ACHN (cell line): ENCODE data around the gene METTL5.
"Not testable (repeated sequence)": the region's sequence is repeated elsewhere in the genome, so short reads cannot be mapped to it uniquely, and the experiment has no call there.

Experiments used
- DNase-seq: peaks from one replicate; pipeline ENCODE4 v3.0.0-alpha.2; 2015
- in situ Hi-C: cut with HindIII; loops from 2 replicates; pipeline ENCODE4 v1.10.0; 2017; ENCODE audit warnings: low sequenced_read_pairs, low pct_ligation_motif_present, low pct_unique_long_range_greater_than_20kb

METTL5 gene

DNA sequence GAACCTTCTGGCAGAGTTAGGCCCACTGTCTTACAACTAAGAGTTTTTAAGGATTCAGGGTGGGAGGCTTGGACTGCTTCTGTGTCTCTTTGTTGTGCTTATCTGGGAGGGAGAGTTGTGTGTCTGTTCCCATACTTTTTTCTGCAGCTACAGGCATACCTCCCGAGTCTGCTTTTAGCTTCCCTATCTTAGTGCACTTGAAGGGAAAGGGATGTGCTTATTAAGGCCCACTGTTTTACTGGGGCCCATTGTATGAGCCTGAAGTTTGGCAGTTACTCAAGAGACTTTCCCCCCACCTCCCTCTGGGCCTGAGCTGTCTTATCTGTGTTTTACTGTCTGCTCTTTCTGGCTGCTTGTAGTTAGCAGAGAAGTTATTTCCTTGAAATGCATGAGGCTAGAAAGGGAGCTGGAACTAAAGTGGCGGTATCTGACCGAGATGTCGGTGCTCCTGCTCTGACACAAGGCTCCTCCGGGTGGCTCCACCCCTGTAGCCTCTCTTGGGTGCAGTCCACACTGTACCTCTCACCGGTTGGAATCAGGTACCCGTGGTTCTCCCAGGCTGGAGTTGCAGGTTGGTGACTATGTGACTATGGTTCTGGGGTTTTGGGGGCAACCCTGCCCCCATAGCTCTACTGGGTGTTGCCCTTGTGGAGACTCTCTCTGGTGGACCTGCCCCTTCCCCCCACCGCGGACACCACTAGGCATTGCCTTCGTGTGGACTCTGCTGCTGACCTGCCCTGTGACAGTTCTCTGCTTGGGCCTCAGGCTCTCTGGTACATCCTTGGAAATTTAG is 15.4 kb upstream of the METTL5 start:
- in situ Hi-C loops, result no loop called here
- no peak for DNase-seq

DNA sequence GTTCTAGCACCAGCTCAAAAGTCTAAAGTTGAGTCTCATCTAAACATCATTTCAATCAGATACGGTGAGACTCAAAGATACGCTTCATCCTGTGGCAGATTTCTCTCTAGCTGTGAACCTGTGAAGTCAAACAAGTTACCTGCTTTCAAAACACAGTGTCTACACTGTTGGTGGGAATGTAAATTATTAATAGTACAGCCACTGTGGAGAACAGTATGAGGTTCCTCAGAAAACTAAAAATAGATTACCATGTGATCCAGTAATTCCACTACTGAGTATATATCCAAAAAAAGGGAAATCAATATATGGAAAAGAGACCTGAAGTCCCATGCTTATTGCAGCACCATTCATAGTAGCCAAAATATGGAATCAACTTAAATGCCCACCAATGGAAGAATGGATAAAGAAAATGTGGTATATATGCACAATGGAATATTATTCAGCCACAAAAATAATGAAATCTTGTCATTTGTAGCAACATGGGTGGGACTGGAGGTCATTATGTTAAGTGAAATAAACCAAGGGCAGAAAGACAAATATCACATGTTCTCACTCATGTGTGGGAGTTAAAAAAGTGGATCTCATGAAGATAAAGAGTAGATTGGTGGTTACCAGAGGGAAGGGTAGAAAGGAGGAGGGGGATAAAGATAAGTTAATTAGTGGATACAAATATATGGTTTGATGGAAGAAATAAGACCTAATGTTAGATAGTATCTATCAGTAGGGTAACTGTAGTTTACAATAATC is 14.2 kb upstream of the METTL5 start:
- no peak for DNase-seq
- in situ Hi-C loops, result no loop called here

DNA sequence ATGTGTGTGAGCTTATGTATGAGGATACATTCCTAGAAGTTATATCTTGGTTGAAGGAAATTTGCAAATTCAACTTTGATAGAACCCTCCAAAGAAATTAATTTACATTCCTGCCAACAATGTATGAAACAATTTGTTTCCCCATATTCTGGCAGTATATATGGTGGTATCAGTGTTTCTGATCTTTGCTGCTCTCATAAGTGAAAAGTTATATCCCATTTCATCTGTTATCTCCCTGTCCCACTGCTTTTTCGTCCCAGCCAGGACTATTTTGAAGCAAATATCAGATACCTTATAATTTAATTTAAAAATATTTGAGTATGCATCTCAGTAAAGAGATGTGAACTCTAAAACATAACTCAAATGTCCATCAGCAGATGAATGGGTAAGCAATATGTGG is 9.7 kb upstream of the METTL5 start:
- DNase-seq, result no peak
- in situ Hi-C loops, result no loop called here

DNA sequence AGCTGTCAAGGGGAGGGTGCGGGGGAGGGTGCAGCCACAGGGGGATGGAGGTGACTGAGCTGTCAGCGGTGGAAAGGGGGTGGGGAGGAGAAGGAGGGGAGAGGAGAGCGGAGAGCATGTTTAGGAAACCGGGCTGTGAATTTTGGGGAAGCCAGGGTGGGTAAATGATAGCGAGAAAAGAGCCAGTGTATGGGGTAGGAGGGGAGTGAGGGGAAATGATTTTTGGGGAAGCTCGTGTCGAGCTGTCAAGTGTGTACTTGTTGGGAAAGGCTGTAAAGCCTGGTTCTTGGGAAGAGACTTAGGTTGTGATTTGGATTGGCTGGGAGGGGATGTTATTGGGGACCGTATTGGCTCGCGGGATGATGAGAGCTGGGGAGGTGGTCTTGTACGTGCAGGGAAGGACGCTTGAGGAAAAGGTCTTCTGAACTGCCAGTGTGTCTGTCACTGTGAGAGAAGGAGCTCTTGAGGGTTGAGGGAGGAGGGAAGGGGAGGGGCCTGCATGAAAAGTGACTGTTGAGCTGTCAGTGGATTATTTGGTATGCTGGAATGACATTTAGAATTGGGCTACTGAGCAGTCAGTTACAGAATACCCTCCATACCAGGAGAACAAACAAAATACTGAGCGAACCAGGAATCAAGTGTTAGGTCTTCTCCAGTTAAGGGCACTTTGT is 3.6 kb upstream of the METTL5 start:
- DNase-seq, result peak; percentile 44
- in situ Hi-C loops, result no loop called here

DNA sequence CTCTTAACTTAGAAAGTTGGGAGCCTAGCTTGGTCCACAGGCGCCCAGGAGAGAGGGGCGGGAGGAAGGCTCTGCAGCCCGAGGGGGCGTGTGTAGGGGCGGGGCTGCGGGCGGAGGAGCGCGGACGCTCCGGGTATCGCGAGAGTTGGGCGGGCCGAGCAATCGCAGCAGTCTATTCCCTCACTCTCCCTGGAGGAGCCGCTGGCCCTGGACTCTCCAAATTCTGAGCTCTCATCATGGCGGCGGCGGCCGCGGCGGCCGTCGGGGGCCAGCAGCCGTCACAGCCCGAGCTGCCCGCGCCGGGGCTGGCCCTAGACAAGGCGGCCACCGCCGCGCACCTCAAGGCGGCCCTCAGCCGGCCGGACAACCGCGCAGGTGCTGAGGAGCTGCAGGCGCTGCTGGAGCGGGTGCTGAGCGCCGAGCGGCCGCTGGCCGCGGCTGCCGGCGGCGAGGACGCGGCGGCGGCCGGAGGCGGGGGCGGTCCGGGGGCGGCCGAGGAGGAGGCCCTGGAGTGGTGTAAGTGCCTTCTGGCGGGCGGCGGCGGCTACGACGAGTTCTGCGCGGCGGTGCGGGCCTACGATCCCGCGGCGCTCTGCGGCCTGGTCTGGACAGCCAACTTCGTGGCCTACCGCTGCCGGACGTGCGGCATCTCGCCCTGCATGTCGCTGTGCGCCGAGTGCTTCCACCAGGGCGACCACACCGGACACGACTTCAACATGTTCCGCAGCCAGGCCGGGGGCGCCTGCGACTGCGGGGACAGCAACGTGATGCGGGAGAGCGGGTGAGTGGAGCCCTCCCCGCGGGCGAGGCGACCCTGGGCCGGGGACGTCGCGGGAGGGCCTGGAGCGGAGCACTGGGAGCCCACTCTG is 2.8 kb upstream of the METTL5 start, which contains the start of gene UBR3:
UBR3 (plus strand) TSS at position 183 of the 869 bp plus-strand sequence; CDS start at position 237, 54 bp downstream.
- peak; percentile 95 for DNase-seq
- in situ Hi-C loops, result no loop called here

DNA sequence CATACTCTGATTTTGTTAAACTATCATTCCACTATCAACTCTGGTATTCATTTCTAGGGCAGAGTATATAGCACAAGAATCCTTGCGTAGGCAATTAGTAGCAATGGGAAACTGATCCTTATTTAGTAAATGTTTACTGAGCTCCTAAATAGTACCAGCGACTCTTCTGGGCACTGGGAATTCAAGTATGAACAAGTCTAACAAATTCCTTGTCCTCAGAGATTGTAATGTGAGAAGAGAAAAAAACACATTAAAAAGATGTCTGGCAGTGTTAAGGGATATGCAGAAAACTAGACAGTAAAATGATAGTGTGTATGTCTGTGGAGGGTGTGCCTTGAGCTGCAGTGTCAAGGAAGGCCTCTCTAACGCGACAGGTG is 721 bp downstream of the METTL5 start:
- in situ Hi-C loops, result no loop called here
- no peak for DNase-seq

DNA sequence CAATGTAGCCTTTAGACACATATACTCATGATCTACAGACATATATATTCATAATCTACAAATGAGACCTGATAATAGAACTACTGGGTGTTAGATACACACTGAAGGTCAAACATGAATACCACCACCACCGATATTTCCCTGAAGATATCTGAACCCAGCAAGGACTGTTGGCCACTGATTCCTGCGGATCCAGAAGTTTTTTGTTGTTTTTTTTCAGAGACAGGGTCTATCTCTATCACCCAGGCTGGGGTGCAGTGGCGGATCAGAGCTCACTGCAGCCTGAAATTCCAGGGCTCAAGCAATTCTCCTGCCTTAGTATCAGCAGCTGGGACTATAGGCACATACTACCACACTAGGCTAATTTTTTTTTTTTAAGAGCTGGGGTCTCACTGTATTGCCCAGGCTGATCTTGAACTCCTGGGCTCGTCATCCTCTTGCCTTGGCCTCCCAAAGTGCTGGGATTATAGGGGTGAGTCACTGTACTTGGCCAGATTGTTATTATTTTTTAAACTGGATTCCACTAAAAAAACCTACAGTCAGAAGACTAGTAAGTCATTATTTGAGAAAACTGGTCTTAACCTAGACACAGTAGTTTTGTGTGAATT is 1.8 kb downstream of the METTL5 start:
- DNase-seq, result no peak
- in situ Hi-C loops, result no loop called here

DNA sequence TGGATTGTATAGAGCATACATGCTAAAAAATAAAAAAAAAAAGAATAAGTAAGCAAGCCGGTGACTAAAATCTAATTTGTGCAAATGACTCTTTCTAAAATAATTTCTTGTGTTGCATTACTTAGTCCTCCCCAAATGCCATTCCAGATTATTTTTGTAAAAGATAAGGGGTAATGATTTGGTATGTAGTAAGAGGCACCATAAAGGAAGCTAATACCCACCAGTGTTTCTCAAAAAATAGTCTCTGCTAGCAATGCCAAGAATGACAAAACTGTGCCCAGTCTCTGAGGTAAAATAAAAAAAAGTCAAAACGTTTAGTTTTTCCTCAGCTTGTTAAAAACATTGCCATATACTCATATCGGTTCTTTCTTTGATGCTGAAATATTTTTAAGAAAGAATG is 2.7 kb downstream of the METTL5 start:
- in situ Hi-C loops, result no loop called here

DNA sequence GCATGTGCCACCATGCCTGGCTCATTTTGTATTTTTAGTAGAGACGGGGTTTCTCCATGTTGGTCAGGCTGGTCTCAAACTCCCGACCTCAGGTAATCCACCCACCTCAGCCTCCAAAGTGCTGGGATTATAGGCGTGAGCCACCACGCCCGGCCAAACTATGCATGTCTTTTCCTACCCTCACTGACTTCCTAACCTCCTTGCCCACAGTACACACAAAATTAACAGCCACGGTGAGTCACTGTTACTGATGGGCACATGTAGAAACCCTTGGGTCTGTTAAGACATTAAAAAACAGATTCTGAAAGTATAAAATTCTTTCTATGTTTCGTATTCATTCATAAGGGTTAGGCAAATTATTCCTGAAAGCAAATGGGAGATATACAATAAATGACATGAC is 4.6 kb downstream of the METTL5 start:
- DNase-seq, result peak; percentile 53
- in situ Hi-C loops, result not testable (repeated sequence)

More for the DNA sequence above, 2.7 kb downstream of the METTL5 start:
- DNase-seq, result no peak

DNA sequence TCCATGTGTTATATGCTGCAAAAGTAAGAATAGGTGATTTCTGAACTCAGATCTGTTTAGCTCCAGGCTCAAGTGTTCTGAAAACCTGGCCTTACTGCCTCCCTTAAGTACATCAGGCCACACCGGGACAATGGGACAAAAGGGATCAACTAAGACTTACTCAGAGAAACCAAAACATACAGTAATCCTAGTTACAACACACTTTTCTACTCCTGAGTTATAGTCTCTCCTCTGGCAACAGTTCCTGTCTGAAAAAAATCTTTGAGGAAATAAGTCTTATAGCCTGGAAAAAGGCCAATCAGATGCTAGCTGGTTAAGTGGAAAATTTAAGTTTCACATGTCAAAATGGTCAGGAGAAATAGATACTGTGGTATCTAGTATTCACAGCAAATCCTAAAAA is 5.6 kb downstream of the METTL5 start:
- DNase-seq, result no peak
- in situ Hi-C loops, result no loop called here

DNA sequence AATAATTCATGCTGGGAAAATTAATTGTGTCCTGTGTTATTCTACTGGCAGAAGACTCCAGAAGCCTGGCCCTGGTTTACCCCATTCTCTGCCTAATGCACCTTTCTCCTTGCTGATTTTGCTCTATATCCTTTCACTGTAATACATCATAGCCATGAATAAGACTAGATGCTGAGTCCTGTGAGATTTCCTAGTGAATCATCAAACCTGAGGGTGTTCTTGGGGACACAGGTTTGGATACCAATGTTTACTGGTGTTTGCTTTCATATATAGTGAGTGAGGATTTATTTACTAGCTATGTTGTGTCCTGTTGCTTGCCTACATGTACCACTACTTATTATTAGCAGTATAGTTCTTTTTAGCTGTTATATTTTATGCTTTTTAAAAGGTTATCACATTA is 6.5 kb downstream of the METTL5 start:
- in situ Hi-C loops, result no loop called here
- DNase-seq, result peak; percentile 19

DNA sequence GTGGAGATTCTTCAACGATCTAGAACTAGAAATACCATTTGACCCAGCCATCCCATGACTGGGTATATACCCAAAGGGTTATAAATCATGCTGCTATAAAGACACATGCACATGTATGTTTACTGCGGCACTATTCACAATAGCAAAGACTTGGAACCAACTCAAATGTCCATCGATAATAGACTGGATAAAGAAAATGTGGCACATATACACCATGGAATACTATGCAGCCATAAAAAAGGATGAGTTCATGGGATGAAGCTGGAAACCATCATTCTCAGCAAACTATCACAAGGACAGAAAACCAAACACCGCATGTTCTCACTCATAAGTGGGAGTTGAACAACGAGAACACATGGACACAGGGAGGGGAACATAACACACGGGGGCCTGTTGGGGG is 7.3 kb downstream of the METTL5 start:
- DNase-seq, in situ Hi-C loops: not testable (repeated sequence)

DNA sequence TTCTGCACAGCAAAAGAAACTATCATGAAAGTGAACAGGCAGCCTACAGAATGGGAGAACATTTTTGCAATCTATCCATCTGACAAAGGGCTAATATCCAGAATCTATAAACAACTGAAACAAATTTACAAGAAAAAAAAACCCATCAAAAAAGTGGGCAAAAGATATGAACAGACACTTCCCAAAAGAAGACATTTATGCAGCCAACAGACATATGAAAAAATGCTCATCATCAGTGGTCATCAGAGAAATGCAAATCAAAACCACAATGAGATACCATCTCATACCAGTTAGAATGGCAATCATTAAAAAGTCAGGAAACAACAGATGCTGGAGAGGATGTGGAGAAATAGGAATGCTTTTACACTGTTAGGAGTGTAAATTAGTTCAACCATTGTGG is 7.7 kb downstream of the METTL5 start:
- in situ Hi-C loops, DNase-seq: not testable (repeated sequence)

DNA sequence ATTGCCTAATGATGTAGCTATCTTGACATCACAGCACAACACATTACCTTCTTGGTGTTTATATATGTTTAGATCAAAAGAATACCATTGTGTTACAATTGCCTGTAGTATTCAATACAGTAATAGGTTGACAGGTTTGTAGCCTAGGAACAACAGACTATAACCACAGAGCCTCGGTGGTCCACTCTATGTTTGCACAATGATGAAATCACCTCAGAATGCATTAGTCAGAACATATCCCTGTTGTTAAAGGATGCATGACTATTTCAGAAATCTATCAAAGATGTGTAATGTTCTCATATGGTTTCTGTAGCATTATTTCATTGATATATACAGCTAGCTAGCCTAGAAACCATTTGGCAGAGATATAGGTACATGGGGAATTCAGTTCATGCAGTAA is 8.9 kb downstream of the METTL5 start:
- peak; percentile 85 for DNase-seq
- in situ Hi-C loops, result no loop called here

DNA sequence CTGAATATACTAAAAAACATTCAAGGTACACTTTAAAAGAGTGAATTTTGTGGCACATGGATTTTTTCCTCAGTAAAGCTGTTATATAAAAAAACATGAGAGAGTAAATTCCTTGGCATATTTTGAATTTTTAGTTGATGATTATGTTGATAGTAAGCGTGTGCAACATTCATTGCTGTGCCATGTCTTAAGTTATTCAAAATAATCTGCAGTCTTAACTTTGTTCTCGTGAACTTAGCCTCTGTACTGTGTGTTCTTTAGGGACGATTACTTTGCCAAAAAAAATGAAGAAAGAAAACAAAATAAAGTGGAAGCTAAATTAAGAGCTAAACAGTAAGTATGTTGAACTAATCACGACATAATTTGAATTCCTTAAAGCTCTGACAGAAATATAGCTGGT is 16.5 kb downstream of the METTL5 start:
- in situ Hi-C loops, result no loop called here
- no peak for DNase-seq

DNA sequence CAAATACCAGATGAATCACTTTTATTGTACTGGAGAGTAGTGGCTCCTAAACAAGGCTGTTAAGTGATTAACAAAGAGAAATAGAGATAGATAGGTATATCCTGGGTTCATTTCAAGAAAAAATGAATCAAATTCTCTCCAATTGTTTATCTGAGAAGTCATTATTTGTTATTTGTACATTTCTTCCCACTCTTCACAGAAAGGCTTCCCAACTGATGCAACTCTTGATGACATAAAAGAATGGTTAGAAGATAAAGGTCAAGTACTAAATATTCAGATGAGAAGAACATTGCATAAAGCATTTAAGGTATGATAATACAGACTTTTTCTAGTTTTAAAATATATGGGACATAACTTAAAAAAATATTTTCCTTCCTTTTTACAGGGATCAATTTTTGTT is 18.1 kb downstream of the METTL5 start:
- in situ Hi-C loops, result no loop called here
- no peak for DNase-seq

DNA sequence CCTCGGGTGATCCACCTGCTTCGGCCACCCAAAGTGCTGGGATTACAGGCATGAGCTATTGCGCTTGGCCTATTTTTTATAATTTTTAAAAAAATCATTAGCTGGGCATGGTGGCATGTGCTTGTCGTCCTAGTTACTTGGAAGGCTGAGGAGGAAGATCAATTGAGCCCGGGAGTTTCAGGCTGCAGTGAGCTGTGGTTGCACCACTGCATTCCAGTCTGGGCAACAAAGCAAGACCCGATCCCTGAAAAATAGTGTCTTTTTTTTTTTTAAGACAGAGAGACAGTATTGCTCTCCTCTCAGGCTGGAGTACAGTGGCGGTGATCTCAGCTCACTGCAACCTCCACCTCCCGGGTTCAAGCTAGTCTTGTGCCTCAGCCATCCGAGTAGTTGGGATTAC is 21.2 kb downstream of the METTL5 start:
- in situ Hi-C loops, result no loop called here
- no peak for DNase-seq
